SKM-1 treated with dmso at 0.1 percent for 144 hours (cell line): ENCODE measurements around the gene PCMTD2.
"Not testable (repeated sequence)": the region's sequence is repeated elsewhere in the genome, so short reads cannot be mapped to it uniquely, and the experiment has no call there.

Experiments
- DNase-seq: peaks from one replicate; lab custom pipeline; 2025; ENCODE audit not compliant: unreplicated experiment; lab: John Stamatoyannopoulos, UW

The PCMTD2 gene

GRCh38 chr20:64223526-64224067 lies 32.0 kb upstream of the PCMTD2 start:
- DNase-seq, result no peak

GRCh38 chr20:64224351-64225170 lies 31.0 kb upstream of the PCMTD2 start:
- no peak for DNase-seq

- no peak for DNase-seq
Measured at GRCh38 chr20:64225171-64225595, 30.4 kb upstream of the PCMTD2 start.

GRCh38 chr20:64225828-64226598 lies 29.5 kb upstream of the PCMTD2 start:
- DNase-seq, result no peak

- DNase-seq, result no peak
Measured at GRCh38 chr20:64226686-64227580, 28.6 kb upstream of the PCMTD2 start.

GRCh38 chr20:64228086-64228653 lies 27.4 kb upstream of the PCMTD2 start:
- DNase-seq, result no peak

GRCh38 chr20:64228751-64229506 lies 26.6 kb upstream of the PCMTD2 start:
- DNase-seq, result no peak

- DNase-seq, result no peak
Measured at GRCh38 chr20:64229507-64230061, 26.0 kb upstream of the PCMTD2 start.

- no peak for DNase-seq
Measured at GRCh38 chr20:64230461-64231145, 24.9 kb upstream of the PCMTD2 start.

- no peak for DNase-seq
Measured at GRCh38 chr20:64231621-64232550, 23.7 kb upstream of the PCMTD2 start.

- DNase-seq, result peak; percentile 33
Measured at GRCh38 chr20:64232794-64233193, 22.8 kb upstream of the PCMTD2 start.

GRCh38 chr20:64233725-64234124 lies 21.8 kb upstream of the PCMTD2 start:
- no peak for DNase-seq

- DNase-seq, result no peak
Measured at GRCh38 chr20:64234291-64234791, 21.2 kb upstream of the PCMTD2 start.

GRCh38 chr20:64234921-64235565 lies 20.5 kb upstream of the PCMTD2 start:
- not testable (repeated sequence) for DNase-seq

- no peak for DNase-seq
Measured at GRCh38 chr20:64236137-64237088, 19.1 kb upstream of the PCMTD2 start.

- no peak for DNase-seq
Measured at GRCh38 chr20:64237316-64237715, 18.2 kb upstream of the PCMTD2 start.
